AG04449 (cell line): Measurements from ENCODE around the gene BPIFB3.

ENCODE experiments used
- CTCF ChIA-PET: fragments of 350-600 bp; formaldehyde crosslinking; extraction: SDS; loops from one replicate; lab custom pipeline; 2021; ENCODE audit warnings: antibody characterized with exemption; lab: Yijun Ruan, JAX
- POLR2A ChIA-PET: fragments of 400-600, 350-600 bp; formaldehyde crosslinking; extraction: SDS; loops from one replicate; lab custom pipeline; 2020; ENCODE audit warnings: antibody characterized with exemption, inconsistent platforms; lab: Yijun Ruan, JAX
- DNase-seq: peaks from one replicate; pipeline ENCODE4 v3.0.0-alpha.2; 2010; ENCODE audit warnings: low read depth, low spot score
- H3K4me3 ChIP-seq: 2 replicates; pipeline ENCODE4 v1.5.1; 2011; ENCODE audit warnings: low read depth, mild to moderate bottlenecking, control low read depth, low read length
- CTCF ChIP-seq: IDR thresholded peaks from one replicate; pipeline ENCODE4 v1.5.1; 2011; ENCODE audit warnings: mild to moderate bottlenecking, moderate library complexity, low read length, control low read depth, inconsistent platforms; ENCODE audit not compliant: insufficient read depth; ENCODE audit errors: missing control alignments

The BPIFB3 gene

GRCh38 chr20:33030076-33030475 lies 23.6 kb upstream of the BPIFB3 start:
- ChIA-PET POLR2A (no interaction called here), CTCF (no interaction called here)
- no peak for DNase-seq
- no peak for TF ChIP-seq CTCF
- H3K4me3 ChIP-seq = no peak overlapping the region

GRCh38 chr20:33030569-33030968 lies 23.1 kb upstream of the BPIFB3 start:
- no peak overlapping the region for H3K4me3 ChIP-seq
- DNase-seq = no peak
- CTCF ChIA-PET = no interaction called here
- POLR2A ChIA-PET = no interaction called here
- no peak for TF ChIP-seq CTCF

GRCh38 chr20:33031531-33031930 lies 22.2 kb upstream of the BPIFB3 start, which contains the start of gene BPIFB6:
Gene BPIFB6 (plus strand): TSS chr20:33031648. CDS start chr20:33031648, 0 bp downstream.
- ChIA-PET POLR2A (no interaction called here), CTCF (no interaction called here)
- DNase-seq = no peak
- H3K4me3 ChIP-seq = no peak within 1 kb of the TSS
- no peak for TF ChIP-seq CTCF

GRCh38 chr20:33032555-33032954 lies 21.1 kb upstream of the BPIFB3 start:
- ChIA-PET POLR2A (no interaction called here), CTCF (no interaction called here)

GRCh38 chr20:33033381-33033780 lies 20.3 kb upstream of the BPIFB3 start:
- POLR2A ChIA-PET = no interaction called here
- no peak for TF ChIP-seq CTCF

More at GRCh38 chr20:33032555-33032954, 21.1 kb upstream of the BPIFB3 start:
- no peak for TF ChIP-seq CTCF
- H3K4me3 ChIP-seq = no peak overlapping the region
- no peak for DNase-seq

GRCh38 chr20:33034115-33034514 lies 19.6 kb upstream of the BPIFB3 start:
- ChIA-PET POLR2A (no interaction called here), CTCF (no interaction called here)
- no peak for DNase-seq
- no peak for TF ChIP-seq CTCF
- H3K4me3 ChIP-seq = no peak overlapping the region

More at GRCh38 chr20:33033381-33033780, 20.3 kb upstream of the BPIFB3 start:
- CTCF ChIA-PET = no interaction called here
- DNase-seq = no peak
- H3K4me3 ChIP-seq = no peak overlapping the region
